AG09319 (cell line): ENCODE results near the gene ZCCHC24.

Experiments
- DNase-seq: peaks from one replicate; pipeline ENCODE4 v3.0.0-alpha.2; 2010; ENCODE audit warnings: low read depth; ENCODE audit errors: extremely low read depth
- TF ChIP-seq, protein P1 (sequence below): IDR thresholded peaks from 2 replicates; pipeline ENCODE4 v1.5.1; 2011; ENCODE audit warnings: low read depth, mild to moderate bottlenecking, inconsistent platforms, low read length, moderate library complexity

Gene ZCCHC24

DNA sequence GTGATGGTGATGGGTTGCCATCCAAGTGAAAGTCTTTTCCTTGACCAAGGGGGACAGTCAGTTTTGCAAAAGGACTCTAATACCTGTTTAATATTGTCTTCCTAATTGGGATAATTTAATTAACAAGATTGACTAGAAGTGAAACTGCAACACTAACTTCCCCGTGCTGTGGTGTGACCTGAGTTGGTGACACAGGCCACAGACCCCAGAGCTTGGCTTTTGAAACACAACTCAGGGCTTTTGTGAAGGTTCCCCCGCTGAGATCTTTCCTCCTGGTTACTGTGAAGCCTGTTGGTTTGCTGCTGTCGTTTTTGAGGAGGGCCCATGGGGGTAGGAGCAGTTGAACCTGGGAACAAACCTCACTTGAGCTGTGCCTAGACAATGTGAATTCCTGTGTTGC lies 91.3 kb downstream of the ZCCHC24 start:
- TF ChIP-seq, protein P1, sequence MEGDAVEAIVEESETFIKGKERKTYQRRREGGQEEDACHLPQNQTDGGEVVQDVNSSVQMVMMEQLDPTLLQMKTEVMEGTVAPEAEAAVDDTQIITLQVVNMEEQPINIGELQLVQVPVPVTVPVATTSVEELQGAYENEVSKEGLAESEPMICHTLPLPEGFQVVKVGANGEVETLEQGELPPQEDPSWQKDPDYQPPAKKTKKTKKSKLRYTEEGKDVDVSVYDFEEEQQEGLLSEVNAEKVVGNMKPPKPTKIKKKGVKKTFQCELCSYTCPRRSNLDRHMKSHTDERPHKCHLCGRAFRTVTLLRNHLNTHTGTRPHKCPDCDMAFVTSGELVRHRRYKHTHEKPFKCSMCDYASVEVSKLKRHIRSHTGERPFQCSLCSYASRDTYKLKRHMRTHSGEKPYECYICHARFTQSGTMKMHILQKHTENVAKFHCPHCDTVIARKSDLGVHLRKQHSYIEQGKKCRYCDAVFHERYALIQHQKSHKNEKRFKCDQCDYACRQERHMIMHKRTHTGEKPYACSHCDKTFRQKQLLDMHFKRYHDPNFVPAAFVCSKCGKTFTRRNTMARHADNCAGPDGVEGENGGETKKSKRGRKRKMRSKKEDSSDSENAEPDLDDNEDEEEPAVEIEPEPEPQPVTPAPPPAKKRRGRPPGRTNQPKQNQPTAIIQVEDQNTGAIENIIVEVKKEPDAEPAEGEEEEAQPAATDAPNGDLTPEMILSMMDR: no peak
- no peak for DNase-seq

DNA sequence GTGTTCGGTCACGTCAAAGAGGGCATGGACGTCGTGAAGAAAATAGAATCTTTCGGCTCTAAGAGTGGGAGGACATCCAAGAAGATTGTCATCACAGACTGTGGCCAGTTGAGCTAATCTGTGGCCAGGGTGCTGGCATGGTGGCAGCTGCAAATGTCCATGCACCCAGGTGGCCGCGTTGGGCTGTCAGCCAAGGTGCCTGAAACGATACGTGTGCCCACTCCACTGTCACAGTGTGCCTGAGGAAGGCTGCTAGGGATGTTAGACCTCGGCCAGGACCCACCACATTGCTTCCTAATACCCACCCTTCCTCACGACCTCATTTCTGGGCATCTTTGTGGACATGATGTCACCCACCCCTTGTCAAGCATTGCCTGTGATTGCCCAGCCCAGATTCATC lies 91.7 kb downstream of the ZCCHC24 start:
- no peak for DNase-seq

DNA sequence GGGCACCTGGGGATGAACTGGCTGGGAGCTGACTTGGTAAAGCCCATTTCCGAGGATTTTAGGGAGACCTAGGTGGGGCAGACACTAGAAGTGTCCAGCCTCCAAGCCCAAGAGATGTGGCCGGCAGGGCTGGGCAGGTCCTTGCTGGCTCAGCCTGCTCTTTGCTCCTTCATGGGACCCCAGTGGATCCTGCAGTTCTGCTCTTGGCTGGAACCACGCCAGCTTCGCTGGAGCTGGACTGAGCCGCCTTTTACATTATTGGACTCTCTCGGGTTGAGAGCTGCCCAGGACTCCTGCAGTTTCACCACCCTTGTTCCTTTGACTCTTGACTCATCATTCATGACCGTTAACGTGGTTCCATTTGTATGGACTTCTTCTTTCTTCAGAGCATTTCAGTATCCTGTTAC lies 92.4 kb downstream of the ZCCHC24 start:
- DNase-seq: no peak
- TF ChIP-seq, protein P1: no peak

More for the DNA sequence above, 91.7 kb downstream of the ZCCHC24 start:
- TF ChIP-seq, protein P1: no peak

DNA sequence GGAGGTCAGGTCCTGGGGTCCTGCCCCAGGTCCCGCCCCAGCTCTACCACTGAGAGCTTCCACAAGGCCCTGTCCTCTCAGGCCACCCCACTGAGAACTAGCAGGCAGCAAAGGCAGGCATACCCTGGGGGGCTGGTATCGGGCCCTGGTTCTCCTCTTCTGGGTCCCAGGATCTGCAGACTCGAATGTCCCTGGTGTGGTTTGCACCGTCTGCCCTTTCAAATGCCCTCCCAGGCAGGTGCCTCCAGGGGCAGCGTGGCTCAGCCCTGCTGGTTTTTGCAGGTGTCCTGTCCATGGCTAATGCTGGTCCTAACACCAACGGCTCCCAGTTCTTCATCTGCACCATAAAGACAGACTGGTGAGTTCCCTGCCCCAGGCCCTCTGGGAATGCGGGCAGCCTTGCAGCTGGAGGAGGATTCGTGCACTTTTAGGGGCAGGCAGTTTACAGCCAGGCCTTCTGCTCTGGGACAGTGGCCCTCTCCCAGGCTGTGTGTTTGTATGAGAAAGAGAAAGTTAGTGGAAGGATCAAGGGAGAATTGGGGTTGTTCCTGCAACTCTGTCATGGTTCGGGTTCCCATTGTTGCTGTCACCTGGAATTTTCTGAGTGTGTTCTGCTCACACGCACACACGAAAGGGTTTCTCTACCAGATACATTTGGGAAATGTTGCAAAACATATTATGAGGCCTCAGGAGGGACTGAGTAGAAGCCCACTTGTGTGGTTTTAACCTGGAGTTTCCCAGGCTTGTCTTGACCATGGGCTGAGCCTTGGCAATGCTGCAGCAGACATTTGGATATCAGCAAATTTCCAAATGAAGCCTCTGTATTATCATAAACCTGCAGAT lies 93.2 kb downstream of the ZCCHC24 start:
- TF ChIP-seq, protein P1: no peak
- no peak for DNase-seq

DNA sequence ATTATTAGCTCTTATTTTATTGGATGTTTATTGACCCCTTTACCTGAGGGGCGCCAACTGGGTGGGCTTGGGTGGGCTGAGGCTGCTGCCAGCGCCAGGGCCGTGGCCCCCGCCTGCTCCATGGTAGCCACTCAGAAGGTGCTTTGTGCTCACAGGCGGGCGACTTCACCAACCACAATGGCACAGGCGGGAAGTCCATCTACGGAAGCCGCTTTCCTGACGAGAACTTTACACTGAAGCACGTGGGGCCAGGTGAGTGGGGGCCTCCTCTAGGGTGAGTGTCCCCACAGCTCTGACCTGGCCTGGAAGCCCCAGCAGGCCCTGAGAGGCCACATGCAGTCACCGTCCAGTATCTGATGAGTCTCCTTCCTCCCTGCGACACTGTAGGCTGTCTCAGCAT lies 94.1 kb downstream of the ZCCHC24 start:
- DNase-seq: no peak
- TF ChIP-seq, protein P1: no peak

DNA sequence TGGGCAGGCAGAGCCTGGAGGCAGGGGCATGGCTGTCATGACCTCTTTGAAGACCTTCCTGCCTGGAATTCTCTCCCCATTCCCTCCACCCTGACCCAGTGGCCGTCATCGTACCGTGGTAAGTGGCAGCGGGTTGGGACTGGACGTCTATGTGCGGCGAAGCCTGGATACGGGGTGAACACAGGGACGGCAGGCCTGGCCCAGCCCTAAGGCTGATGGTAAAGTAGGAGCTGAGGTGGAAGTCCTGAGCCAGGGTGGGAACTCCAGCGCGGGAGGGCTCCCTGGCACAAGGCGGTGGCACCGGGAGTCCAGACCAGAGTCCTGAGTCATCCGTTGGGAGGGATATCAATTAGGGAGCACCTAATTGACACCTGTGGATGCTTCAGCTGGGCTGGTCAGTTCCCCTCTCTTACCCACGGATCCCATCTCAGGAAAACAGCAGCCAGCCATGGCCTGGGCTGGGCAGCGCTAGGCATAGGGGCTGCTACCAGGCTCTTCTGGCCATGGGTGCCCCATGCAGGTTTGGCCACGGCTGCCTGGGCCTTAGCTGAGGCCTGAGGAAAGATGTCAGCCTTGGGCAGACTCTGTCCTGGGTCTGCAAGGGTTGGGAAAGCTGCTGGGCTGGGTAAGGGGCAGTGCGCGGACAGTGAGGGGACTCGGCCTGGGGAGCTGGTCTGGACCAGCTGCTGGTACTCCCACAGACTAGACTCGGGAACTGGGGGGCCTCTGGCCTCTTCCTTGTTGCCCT lies 94.8 kb downstream of the ZCCHC24 start:
- TF ChIP-seq, protein P1: no peak
- no peak for DNase-seq
